ENCODE measurements around the gene CILP.
A peak's percentile ranks its signal among the peaks of the same experiment; 100 is the strongest.
"Not testable (repeated sequence)": the region's sequence is repeated elsewhere in the genome, so short reads cannot be mapped to it uniquely, and the experiment has no call there.

CILP gene

DNA sequence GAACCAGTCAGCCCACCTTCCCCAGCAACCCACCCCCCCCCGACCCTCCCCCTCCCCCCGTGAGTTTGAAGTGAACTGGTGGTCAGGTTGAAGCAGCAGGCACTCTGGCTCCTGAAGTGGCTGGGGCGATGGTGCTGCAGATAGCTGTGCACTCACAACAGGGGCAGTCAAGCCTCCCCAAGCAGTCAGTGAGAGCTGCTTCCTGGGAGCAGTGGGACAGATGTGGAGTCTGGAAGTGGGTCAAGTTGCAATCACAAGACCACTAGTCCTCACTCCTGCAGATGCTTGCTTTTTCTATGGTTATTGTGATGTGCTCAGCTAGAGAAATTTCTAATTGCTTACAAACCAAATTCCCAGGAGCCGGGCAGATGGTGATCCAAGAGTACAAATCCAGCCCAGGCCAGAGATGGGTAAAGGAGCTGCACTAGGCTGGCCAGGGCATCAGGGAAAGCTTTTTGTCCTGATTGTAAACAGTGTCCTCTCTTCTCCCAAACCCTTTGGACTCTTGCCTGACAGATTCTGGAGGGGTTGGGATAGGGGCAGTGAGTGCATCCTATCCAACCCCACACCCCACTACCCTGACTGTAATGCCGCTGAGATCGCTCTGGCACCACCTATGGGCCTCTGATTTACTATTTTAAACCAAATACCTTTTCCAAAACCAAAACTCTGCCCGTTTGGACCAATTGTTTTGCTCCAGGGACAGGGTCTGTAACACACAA lies 16.3 kb downstream of the CILP start:
- no peak for DNase-seq (ENCODE audit: low read depth in 2 of 2, low spot score in 1 of 2)

DNA sequence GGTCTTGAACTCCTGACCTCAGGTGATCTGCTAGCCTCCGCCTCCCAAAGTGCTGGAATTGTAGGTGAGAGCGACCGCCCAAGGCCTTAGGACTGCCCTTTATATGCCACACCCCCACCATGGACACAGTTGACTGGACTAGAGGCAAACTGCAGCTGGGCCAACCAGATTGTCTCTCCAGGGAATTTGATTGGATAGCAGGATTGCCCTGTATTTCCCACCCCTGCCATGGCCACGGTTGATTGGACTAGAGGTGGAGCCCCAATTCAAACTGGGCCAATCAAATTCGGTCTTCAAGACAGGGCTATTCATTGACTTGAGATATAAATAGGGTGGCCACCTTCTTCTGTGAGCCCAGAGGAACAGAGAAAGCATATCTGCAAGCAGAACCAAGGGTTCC lies 19.3 kb downstream of the CILP start:
- no peak for DNase-seq (ENCODE audit: low read depth in 2 of 2, low spot score in 1 of 2)

DNA sequence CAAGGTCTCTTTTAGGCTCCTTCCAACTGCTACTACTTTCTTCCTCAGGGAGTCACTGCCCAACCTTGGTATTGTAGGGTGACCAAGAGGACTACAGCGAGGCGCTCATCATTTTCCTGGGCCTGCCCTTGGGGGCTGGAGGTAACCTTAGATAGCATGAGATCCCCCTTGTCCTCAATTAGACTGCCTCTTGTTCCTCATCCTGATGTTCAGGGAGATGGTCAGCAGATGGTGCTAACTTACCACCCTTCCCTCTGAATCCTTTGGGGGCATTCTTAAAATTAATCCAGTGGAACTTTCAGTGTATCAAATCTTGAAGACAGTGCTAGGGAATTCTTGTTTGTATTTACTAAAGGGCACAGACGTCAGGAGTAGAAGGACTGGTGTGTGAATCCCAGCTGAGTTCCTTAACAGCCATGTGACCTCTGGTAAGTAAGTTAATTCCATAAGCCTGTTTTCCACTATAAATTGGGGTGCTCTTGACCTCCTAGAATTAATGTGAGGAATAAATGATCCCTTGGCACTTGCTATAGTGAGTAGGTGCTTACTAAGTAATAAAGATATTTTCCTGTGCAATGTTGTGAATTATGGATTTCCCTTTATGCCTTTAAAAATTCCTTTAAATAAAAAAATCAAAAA lies 22.1 kb downstream of the CILP start:
- no peak for DNase-seq (ENCODE audit: low read depth in 2 of 2, low spot score in 1 of 2)

DNA sequence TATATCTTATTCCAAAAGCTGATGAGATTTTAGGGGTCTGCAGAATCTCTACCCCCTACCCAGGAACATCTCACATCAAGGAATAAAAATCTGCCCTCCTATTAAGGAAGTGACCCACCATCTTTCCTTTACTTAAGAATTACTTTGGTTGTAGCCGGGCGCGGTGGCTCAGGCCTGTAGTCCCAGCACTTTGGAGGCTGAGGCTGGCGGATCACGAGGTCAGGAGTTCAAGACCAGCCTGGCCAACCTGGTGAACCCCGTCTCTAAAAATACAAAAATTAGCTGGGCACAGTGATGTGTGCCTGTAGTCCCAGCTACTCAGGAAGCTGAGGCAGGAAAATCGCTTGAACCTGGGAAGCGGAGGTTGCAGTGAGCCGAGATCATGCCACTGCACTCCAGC lies 22.8 kb downstream of the CILP start:
- not testable (repeated sequence) for DNase-seq (ENCODE audit: low read depth in 2 of 2, low spot score in 1 of 2)

DNA sequence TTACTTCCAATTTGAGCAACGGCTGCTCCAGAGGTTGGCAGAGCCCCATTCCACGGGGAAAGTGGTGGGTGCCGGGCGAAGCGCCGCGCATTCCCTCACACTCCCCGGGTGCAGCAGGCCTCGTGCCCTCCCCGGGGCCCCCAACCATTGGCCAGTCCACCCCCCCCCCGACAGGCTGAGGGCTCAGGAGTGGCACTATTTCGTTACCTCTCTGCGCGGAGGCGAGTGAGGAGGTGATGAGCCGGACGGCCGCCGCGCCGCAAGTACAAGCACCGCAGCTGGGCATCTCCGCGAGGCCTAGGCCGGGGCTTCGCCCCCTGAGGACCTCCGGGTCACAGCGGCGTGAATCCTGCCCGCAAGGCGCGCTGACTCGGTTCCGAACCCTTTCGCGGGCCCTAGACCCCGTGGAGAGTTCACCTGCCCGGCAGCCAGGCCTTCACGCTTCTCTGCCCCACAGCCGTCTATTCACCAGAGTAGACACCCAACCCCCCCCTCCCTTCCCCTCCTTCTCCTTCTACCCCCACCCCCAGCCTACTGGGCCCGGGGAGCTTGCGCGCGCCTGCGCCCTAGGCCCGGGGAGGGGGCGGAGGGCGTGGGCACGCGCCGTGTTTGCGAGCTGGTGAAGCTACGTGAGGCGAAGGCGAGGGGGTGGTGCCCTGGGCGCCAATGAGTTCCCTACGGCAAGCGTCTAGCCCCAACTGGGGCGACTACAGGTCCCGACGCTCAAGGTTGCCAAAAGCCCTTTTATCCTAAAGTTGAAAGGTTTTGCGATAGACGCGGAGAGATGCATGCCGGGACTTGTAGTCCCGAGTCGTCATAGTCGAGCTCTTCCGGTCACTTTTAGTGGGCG lies 26.2 kb downstream of the CILP start, which contains the start of gene CLPX:
Gene CLPX, minus strand, starts transcription at position 475 of the 850 bp plus-strand sequence. Its CDS starts 189 bp downstream, at position 286.
- DNase-seq (ENCODE audit: low read depth in 2 of 2, low spot score in 1 of 2): peak; percentile 64 to 82

DNA sequence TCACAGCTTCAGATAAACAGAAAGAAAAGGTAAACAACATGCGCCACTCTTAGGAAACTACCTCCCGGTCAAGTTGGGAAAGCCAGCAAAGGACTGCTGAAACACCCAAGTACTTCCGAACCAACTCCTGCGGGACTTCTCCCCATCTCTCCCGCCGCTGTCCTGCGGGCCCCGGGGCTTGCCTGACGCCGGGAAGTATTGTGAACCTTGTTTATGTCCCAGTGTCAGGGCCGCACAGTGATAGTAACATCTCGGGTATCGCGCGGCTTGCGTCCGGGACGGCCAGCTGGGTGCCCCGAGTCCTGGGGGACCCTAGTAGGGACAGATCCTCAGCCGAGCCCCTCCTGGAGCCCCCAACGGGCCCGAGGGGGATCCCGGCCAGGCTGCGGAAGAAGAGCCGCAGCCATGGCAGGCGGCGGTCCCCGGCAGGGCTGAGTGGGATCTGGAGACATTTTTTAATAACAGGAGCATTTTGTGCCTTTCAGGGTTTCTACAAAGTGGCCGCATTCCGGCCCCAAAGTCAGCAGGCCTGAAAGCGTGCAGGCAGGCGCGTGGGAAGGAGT lies 26.9 kb downstream of the CILP start:
- DNase-seq (ENCODE audit: low read depth in 2 of 2, low spot score in 1 of 2): no peak

DNA sequence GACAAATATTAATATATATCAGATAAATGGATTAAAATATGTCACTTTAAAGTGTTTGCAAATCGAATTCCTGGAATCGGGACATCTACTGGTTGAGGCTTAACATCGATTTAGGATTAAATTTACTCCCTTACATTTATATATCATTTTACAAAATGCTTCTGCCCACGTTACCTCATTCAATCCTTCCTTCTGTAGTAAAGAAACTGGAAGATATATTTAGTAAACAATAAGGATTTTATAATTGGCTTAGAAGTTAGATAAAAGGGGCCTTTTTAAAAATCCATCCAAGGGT lies 27.5 kb downstream of the CILP start:
- DNase-seq (ENCODE audit: low read depth in 2 of 2, low spot score in 1 of 2): no peak

DNA sequence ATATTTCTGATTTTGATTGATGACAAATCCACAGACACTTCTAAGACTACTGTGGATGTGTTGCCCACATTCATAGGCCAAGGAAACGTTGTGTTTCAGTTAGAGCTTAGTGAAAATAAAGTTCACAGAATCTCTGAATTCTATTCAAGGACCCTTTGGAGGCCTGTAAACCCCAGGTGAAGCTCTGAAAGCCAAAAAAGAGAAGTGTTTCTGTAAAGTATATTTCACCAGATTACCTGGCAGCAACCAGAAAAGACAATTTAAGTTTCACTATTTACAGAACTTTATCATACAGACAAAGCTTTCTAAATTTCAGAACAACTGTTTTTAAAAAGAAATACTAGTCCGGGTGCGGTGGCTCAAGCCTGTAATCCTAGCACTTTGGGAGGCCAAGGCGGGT lies 28.7 kb downstream of the CILP start:
- DNase-seq (ENCODE audit: low read depth in 2 of 2, low spot score in 1 of 2): no peak

DNA sequence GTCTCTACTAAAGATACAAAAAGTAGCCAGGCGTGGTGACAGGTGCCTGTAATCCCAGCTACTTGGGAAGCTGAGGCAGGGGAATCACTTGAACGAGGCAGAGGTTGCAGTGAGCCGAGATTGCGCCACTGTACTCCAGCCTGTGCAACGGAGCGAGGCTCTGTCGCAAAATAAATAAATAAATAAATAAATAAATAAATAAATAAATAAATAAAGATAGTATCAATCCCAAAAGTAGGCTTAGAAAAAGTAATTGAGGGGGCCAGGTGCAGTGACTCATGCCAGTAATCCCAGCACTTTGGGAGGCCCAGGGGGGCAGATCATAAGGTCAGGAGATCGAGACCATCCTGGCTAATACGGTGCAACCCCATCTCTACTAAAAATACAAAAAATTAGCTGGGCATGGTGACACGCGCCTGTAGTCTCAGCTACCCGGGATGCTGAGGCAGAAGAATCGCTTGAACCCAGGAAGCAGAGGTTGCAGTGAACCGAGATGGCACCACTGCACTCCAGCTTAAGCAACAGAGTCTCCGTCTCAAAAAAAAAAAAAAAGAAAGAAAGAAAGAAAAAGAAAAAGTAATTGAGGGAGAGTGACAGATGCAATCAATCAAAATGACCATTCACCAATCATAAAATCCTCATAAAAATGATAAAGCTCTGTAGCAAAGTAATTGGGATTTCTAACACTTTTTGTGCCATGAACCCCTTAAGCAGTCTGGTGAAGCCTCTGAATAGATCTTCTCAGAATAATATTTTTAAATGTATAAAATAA lies 29.5 kb downstream of the CILP start:
- DNase-seq (ENCODE audit: low read depth in 2 of 2, low spot score in 1 of 2): not testable (repeated sequence)

DNA sequence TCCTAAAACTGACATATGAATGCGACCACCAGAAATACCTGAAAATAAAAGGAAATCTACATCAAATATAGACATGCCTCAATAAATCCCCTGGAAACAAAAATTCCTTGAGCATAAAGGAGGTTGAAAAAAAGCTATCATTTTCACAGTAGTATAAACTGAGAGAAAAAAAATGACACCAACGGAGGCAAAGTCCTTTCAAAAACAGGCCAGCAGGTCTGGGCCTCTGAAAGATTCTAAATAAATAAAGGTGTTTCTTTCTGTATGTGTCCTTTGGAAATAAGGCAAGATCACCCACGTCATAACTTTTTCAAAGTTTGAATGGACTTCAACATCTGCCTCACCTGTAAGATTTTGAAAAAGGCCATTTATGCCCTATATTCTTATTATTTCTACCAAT lies 31.1 kb downstream of the CILP start:
- DNase-seq (ENCODE audit: low read depth in 2 of 2, low spot score in 1 of 2): no peak

DNA sequence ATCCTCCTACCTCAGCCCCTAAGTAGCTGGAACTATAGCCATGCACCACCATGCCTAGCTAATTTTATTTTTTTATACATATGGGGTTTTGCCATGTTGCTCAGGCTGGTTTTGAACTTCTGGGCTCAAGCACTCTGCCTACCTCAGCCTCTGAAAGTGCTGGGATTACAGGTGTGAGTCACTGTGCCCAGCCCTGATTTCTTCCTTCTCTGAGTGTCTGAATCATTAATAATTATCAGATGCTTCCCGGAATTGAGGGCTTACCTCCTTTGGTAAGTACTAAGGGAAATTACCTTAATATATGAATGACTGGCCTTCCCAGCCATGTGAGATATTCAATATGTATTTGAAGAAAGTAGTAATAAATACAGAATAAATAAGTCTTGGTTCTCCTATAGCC lies 33.4 kb downstream of the CILP start:
- DNase-seq (ENCODE audit: low read depth in 2 of 2, low spot score in 1 of 2): no peak

DNA sequence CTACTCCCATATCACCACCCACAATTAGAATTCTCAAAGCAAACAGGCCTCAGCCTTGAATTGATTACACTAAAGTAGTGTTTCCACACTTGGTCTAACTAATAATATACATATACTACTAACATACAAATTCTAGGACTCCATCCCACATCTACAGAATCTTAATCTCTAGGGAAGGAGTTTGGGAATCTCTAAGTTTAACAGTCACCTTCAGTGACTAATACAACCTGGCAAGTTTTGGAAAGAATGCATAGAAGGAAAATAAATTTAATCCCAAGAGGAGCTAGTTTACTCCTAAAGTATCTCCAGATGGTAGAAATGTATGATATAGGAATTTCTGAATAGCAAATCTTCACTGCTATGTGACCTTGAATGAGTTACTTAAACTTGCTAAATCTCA lies 35.2 kb downstream of the CILP start:
- no peak for DNase-seq (ENCODE audit: low read depth in 2 of 2, low spot score in 1 of 2)

DNA sequence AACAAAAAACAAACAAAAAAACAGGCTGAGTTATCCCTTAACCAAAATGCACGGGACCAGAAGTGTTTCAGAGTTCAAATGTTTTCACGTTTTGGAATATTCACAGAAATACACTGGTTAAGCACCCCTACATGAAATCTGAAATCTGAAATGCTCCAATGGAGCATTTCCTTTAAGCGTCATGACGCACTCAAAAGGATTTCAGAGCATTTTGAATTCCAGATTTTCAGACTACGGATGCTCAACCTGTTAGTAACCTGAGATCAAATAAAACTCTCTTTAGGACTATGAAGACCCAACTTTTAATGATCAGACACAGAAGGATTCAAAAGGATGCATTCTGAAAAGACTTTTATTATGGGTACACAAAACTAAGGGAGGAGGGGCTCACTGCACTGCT lies 35.8 kb downstream of the CILP start:
- DNase-seq (ENCODE audit: low read depth in 2 of 2, low spot score in 1 of 2): no peak

DNA sequence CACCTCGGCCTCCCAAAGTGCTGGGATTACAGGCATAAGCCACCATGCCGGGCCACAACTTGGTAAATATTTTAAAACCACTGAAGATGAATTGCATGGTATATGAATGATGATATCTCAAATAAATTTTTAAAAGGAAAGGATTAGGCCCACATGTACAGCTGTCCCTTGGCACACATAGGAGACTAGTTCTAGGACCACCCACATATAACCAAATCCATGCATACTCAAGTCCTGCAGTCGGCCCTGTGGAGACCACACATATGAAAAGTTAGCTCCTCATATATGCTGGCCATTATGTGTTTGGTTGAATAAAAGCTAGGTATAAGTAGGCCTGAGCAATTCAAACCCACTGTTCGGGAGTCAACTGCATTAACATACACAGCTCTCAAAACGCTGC lies 36.8 kb downstream of the CILP start:
- DNase-seq (ENCODE audit: low read depth in 2 of 2, low spot score in 1 of 2): no peak

DNA sequence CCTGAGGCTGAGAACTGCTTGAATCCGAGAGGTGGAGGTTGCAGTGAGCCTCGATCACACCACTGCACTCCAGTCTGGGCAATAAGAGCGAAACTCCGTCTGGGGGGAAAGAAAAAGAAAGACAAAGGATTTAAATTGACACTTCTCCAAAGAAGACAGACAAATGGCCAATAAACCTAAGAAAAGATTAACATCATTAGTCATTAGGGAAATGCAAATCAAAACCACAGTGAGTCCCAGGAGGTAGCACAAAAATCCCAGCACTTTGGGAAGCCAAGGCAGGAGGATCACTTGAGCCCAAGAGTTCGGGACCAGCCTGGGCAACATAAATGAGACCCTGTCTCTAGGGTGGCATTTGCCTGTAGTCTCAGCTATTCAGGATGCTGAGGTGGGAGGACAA lies 38.7 kb downstream of the CILP start:
- no peak for DNase-seq (ENCODE audit: low read depth in 2 of 2, low spot score in 1 of 2)

DNA sequence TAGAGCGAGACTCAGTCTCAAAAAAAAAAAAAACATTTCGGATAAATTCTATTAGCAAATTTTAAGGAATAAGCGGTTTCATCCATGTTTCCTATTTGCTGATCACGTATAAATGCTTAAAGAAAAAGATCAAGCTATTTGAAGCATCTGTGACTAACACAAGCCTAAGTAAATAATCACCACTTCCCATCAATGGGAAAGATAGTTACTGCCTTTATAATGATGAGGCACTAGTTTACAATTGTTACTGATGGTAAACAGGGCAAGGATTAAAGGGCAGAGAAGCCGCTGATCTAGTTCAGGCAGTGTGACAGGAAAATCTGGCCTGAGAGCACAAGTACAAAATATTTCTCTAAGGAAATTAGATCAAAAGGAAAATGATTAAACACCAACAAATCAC lies 39.8 kb downstream of the CILP start:
- DNase-seq (ENCODE audit: low read depth in 2 of 2, low spot score in 1 of 2): no peak

DNA sequence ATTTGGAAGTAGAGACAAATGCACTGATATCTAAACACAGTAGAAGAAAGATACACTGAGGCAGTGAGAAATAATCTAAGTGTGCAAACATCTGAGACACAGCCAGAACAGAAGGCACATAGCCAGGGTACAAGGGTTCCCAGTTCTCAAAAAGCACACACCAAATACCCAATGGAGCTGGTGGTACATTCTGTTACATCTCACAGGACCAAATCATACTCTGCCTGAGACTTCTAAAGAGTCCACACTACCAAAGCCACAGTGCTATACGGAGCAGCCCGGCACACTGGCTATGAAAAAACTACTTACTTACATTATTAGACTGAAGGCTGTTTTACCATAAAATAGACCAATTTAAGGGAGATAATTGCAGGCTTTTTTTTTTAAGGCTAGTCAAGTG lies 45.4 kb downstream of the CILP start:
- DNase-seq (ENCODE audit: low read depth in 2 of 2, low spot score in 1 of 2): no peak

DNA sequence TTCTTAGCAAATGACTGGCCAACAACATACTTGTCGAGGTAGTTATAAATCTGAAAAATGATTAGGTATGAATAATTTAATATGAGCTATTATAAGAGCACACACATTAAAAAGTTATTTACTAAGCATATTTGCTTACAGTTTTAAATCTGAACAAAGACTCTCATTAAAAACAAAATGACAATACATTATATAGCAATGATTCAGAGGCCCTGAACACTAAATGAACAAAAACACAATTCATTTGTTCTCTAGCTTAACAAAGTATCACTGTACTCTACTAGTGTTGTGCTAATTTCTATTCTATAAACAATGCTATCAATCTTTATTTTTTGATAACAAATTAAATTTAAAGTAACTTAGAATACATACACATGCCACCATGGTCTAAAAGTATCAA lies 47.1 kb downstream of the CILP start:
- DNase-seq (ENCODE audit: low read depth in 2 of 2, low spot score in 1 of 2): no peak

DNA sequence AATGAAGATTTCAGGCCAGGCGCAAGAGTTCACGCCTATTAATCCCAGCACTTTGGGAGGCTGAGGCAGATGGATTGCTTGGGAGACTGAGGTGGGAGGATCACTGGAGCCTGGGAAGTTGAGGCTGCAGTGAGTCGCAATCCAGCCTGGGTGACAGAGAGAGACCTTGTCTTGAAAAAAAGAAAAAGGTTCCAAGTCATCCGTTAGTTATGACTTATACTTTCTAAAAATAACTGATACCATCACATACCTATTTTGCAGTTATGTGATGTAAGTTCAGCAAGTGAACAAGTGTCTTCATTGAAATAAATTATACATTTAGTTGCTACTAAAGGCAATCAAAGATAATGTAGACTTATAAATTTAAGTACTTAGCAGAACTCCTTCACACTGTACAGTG lies 48.2 kb downstream of the CILP start:
- no peak for DNase-seq (ENCODE audit: low read depth in 2 of 2, low spot score in 1 of 2)

DNA sequence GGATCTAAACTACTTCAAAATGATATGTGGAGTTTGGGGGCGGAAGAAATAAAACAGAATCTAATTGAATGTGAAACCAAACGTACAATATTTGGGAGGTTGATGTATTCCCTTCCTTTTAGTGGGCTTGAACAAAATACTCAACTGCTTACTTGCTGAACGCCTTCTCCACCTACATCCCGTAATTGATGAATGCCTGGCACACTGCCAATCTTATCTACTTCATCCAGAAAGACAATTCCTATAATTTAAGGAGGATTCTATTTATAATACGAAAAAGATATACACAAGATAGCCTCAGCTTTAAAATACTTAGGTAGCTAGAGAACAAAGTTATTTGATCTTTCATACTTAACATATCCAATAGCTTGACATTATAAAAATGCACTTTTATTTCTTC lies 54.6 kb downstream of the CILP start:
- DNase-seq (ENCODE audit: low read depth in 2 of 2, low spot score in 1 of 2): no peak

DNA sequence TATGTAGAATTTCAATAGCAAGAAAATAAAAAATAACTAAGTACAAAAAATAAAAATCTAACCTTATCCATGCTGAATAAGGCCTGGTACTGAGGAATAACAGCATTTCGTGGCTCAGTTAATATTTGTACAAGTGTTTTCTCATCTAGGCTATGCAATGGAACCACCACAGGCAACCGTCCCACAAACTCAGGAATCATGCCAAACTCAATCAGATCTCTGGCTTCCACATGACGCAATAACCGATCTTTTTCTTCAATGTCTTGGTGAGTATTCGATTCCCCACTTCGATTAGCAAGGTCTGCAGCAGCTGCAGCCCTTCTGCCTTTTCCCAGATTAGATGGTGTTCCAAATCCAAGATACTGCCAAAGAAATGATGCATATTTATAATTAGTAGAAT lies 56.6 kb downstream of the CILP start:
- no peak for DNase-seq (ENCODE audit: low read depth in 2 of 2, low spot score in 1 of 2)
